ENCODE results near the gene HDDC2. TPM values are rescaled to one million over a fixed set of nuclear protein-coding genes. Genes with fewer than 3 reads are reported as not detected.
"Not testable (repeated sequence)": the region's sequence is repeated elsewhere in the genome, so short reads cannot be mapped to it uniquely, and the experiment has no call there.

Gene HDDC2
- total and polyA plus RNA-seq, 5 donors = 83.0 to 157 (median 102) TPM

DNA sequence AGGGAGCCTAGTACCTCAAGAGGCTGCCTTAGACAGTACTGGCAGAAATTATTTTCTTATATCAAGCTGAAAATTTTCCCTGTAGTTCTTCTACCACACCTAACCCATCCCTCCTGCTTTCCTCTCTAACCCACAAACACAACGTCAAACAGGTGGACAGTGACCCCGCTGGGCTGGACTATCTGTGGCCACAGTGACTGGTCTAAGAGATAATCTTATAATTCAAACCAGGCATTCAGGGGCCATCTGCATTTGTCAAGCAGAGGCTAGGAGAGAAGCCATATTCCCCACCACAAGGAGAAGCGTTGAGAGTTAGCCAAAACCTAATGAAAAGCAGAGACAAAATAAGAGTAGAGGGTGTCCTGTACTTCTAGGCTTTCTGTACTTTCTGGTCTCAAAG is 8.2 kb downstream of the HDDC2 start:
- 92% methylated on average over 3 of the region's 3 CpGs for WGBS
- H3K4me1 ChIP-seq (ENCODE audit: control insufficient read depth, insufficient read depth, low read length) = peaks cover 4% of the 10 kb centered on the region
- intact Hi-C loops (cut with DNase I) = loop anchor here in 1 of 4 donors (10.0 kb wide), 1 partner anchor 139 kb away; the partner anchor contains the start of gene TPD52L1

DNA sequence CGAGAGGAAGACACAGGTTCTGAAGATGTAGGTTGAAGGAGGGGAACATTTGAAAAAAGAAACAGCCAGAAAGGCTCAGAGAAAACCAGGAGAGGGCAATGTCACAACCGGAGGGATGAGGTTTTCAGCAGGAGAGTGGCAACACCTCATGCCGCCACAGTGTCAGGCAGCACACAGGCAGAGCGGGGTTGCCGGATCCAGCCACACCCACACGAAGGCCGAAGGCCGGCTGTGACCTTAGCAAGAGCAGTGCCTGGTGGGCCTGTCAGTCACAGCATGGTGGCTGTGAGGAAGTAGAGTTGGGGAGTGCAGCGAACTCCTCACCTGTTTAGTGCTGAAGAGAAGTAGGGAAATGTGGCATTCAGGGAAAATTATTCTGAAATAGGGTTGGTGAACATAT is 14.0 kb downstream of the HDDC2 start:
- ATAC-seq = no peak
- no peak for DNase-seq
- H3K4me1 ChIP-seq (ENCODE audit: control insufficient read depth, insufficient read depth, low read length) = peaks cover 4% of the 10 kb centered on the region
- H3K27ac ChIP-seq (ENCODE audit: low read length) = no peak overlapping the region
- WGBS = 95% methylated on average over 9 of the region's 9 CpGs
- no peaks in the 10 kb centered on the region for H3K27me3 ChIP-seq (ENCODE audit: control insufficient read depth, insufficient read depth)
- no peak overlapping the region for H3K4me3 ChIP-seq (ENCODE audit: low read length)
- H3K9me3 ChIP-seq (ENCODE audit: control insufficient read depth, low read length) = no peaks in the 10 kb centered on the region
- intact Hi-C loops (cut with DNase I) = no loop called here

More for the DNA sequence above, 8.2 kb downstream of the HDDC2 start:
- DNase-seq = no peak
- ATAC-seq = no peak
- Histone ChIP-seq H3K4me3 (ENCODE audit: low read length) (no peak overlapping the region), H3K27ac (ENCODE audit: low read length) (no peak overlapping the region), H3K9me3 (ENCODE audit: control insufficient read depth, low read length) (no peaks in the 10 kb centered on the region), H3K27me3 (ENCODE audit: control insufficient read depth, insufficient read depth) (no peaks in the 10 kb centered on the region)

DNA sequence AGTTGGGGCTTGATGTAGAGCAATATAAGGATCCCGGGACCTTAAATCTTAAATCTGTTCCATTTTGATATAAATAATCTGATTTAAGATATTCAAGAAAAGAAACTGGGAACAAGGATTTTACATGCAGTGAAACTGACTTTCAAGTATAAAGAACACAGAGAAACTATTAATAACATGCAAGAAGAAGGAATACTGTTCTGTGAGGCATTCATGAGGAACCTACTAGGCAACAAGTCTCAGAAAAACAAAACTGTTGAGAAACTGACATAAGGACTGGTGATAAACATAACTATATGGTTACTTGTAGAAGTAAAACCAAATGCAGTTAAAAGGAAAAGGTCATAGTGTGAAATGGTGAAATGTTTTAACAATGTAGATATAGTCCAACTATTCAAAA is 15.8 kb downstream of the HDDC2 start:
- 100% methylated on average over 1 of the region's 1 CpG for WGBS
- Histone ChIP-seq H3K27ac (ENCODE audit: low read length) (no peak overlapping the region), H3K27me3 (ENCODE audit: control insufficient read depth, insufficient read depth) (no peaks in the 10 kb centered on the region), H3K9me3 (ENCODE audit: control insufficient read depth, low read length) (no peaks in the 10 kb centered on the region), H3K4me1 (ENCODE audit: control insufficient read depth, insufficient read depth, low read length) (no peaks in the 10 kb centered on the region), H3K4me3 (ENCODE audit: low read length) (no peak overlapping the region)
- DNase-seq (no peak), ATAC-seq (no peak)
- intact Hi-C loops (cut with DNase I) = no loop called here

- Histone ChIP-seq H3K4me3 (ENCODE audit: low read length) (no peak overlapping the region), H3K9me3 (ENCODE audit: control insufficient read depth, low read length) (no peaks in the 10 kb centered on the region), H3K4me1 (ENCODE audit: control insufficient read depth, insufficient read depth, low read length) (no peaks in the 10 kb centered on the region), H3K27ac (ENCODE audit: low read length) (no peak overlapping the region), H3K27me3 (ENCODE audit: control insufficient read depth, insufficient read depth) (no peaks in the 10 kb centered on the region)
- intact Hi-C loops (cut with DNase I) = no loop called here
- ATAC-seq (no peak), DNase-seq (no peak)
- WGBS = 97% methylated on average over 1 of the region's 1 CpG
Observed at GRCh38 chr6:125285353-125285752, 16.4 kb downstream of the HDDC2 start.

DNA sequence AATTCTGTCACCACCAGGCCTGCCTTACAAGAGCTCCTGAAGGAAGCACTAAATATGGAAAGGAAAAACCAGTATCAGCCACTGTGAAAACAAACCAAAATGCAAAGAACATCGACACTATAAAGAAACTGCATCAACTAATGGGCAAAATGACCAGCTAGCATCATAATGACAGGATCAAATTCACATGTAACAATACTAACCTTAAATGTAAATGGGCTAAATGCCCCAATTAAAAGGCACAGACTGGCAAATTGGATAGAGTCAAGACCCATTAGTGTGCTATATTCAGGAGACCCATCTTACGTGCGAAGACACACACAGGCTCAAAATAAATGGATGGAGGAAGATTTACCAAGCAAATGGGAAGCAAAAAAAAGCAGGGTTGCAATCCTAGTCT is 19.3 kb downstream of the HDDC2 start:
- DNase-seq; ATAC-seq; H3K9me3 ChIP-seq (ENCODE audit: control insufficient read depth, low read length); intact Hi-C loops (cut with DNase I); H3K27ac ChIP-seq (ENCODE audit: low read length); H3K4me3 ChIP-seq (ENCODE audit: low read length); H3K27me3 ChIP-seq (ENCODE audit: control insufficient read depth, insufficient read depth); H3K4me1 ChIP-seq (ENCODE audit: control insufficient read depth, insufficient read depth, low read length): not testable (repeated sequence)
- WGBS = 99% methylated on average over 3 of the region's 3 CpGs

- H3K27me3 ChIP-seq (ENCODE audit: control insufficient read depth, insufficient read depth); intact Hi-C loops (cut with DNase I): not testable (repeated sequence)
Observed at GRCh38 chr6:125280370-125281035, 21.3 kb downstream of the HDDC2 start.

DNA sequence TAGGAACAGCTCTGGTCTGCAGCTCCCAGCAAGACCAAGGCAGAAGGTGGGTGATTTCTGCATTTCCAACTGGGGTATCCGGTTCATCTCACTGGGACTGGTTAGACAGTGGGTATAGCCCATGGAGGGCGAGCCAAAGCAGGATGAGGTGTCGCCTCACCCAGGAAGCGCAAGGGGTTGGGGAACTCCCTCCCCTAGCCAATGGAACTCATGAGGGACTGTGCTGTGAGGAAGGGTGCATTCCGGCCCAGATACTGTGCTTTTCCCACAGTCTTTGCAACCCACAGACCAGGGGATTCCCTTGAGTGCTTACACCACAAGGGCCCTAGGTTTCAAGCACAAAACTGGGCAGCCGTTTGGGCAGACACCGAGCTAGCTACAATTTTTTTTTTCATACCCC is 21.8 kb downstream of the HDDC2 start:
- Histone ChIP-seq H3K27ac (ENCODE audit: low read length) (no peak overlapping the region), H3K4me1 (ENCODE audit: control insufficient read depth, insufficient read depth, low read length) (no peaks in the 10 kb centered on the region), H3K9me3 (ENCODE audit: control insufficient read depth, low read length) (no peaks in the 10 kb centered on the region), H3K4me3 (ENCODE audit: low read length) (no peak overlapping the region), H3K27me3 (ENCODE audit: control insufficient read depth, insufficient read depth) (no peaks in the 10 kb centered on the region)
- intact Hi-C loops (cut with DNase I) = no loop called here
- 96% methylated on average over 7 of the region's 7 CpGs for WGBS
- ATAC-seq (no peak), DNase-seq (no peak)

More at GRCh38 chr6:125280370-125281035, 21.3 kb downstream of the HDDC2 start:
- H3K27ac ChIP-seq (ENCODE audit: low read length); H3K9me3 ChIP-seq (ENCODE audit: control insufficient read depth, low read length); ATAC-seq; H3K4me3 ChIP-seq (ENCODE audit: low read length); DNase-seq; H3K4me1 ChIP-seq (ENCODE audit: control insufficient read depth, insufficient read depth, low read length): not testable (repeated sequence)
- WGBS = 89% methylated on average over 11 of the region's 11 CpGs

GRCh38 chr6:125277838-125278237 is 23.9 kb downstream of the HDDC2 start:
- no peak for DNase-seq
- no peak for ATAC-seq

DNA sequence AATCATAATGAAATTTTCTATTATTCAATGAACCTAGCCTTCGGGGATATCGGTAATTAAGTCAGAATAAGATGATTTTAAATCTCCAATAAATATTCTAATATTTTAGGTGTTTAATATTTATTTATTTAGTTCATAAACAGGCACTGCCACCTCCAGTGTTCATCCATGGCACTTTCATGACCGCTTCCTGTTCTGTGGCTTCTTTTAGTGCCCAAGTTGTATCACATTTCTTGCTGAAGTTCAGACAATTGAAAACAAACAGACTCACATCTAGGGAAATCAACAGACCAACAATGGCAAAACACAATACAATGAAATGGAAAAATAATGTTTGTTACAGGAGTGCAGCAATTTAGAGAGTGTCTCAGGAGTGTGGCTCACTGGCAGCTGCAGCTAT is 26.0 kb downstream of the HDDC2 start:
- WGBS = 96% methylated on average over 3 of the region's 3 CpGs

More at GRCh38 chr6:125277838-125278237, 23.9 kb downstream of the HDDC2 start:
- H3K27ac ChIP-seq (ENCODE audit: low read length) = no peak overlapping the region
- H3K27me3 ChIP-seq (ENCODE audit: control insufficient read depth, insufficient read depth) = no peaks in the 10 kb centered on the region
- 98% methylated on average over 1 of the region's 1 CpG for WGBS
- H3K4me3 ChIP-seq (ENCODE audit: low read length) = no peak overlapping the region
- intact Hi-C loops (cut with DNase I) = no loop called here
- H3K9me3 ChIP-seq (ENCODE audit: control insufficient read depth, low read length) = no peaks in the 10 kb centered on the region
- H3K4me1 ChIP-seq (ENCODE audit: control insufficient read depth, insufficient read depth, low read length) = no peaks in the 10 kb centered on the region

GRCh38 chr6:125274935-125275334 is 26.8 kb downstream of the HDDC2 start:
- Histone ChIP-seq H3K4me1 (ENCODE audit: control insufficient read depth, insufficient read depth, low read length) (no peaks in the 10 kb centered on the region), H3K27ac (ENCODE audit: low read length) (no peak overlapping the region), H3K4me3 (ENCODE audit: low read length) (no peak overlapping the region), H3K27me3 (ENCODE audit: control insufficient read depth, insufficient read depth) (no peaks in the 10 kb centered on the region), H3K9me3 (ENCODE audit: control insufficient read depth, low read length) (no peaks in the 10 kb centered on the region)
- 77% methylated on average over 3 of the region's 3 CpGs for WGBS
- intact Hi-C loops (cut with DNase I) = no loop called here
- DNase-seq (no peak), ATAC-seq (no peak)

More for the DNA sequence above, 26.0 kb downstream of the HDDC2 start:
- DNase-seq (no peak), ATAC-seq (no peak)
- H3K9me3 ChIP-seq (ENCODE audit: control insufficient read depth, low read length) = no peaks in the 10 kb centered on the region
- intact Hi-C loops (cut with DNase I) = no loop called here
- no peak overlapping the region for H3K27ac ChIP-seq (ENCODE audit: low read length)
- no peak overlapping the region for H3K4me3 ChIP-seq (ENCODE audit: low read length)
- H3K27me3 ChIP-seq (ENCODE audit: control insufficient read depth, insufficient read depth) = no peaks in the 10 kb centered on the region
- H3K4me1 ChIP-seq (ENCODE audit: control insufficient read depth, insufficient read depth, low read length) = no peaks in the 10 kb centered on the region

GRCh38 chr6:125273965-125274364 is 27.8 kb downstream of the HDDC2 start:
- intact Hi-C loops (cut with DNase I) = no loop called here
- DNase-seq (no peak), ATAC-seq (no peak)
- Histone ChIP-seq H3K27ac (ENCODE audit: low read length) (no peak overlapping the region), H3K4me3 (ENCODE audit: low read length) (no peak overlapping the region), H3K4me1 (ENCODE audit: control insufficient read depth, insufficient read depth, low read length) (no peaks in the 10 kb centered on the region), H3K27me3 (ENCODE audit: control insufficient read depth, insufficient read depth) (no peaks in the 10 kb centered on the region), H3K9me3 (ENCODE audit: control insufficient read depth, low read length) (no peaks in the 10 kb centered on the region)
- 90% methylated on average over 7 of the region's 7 CpGs for WGBS

GRCh38 chr6:125273251-125273650 is 28.5 kb downstream of the HDDC2 start:
- Histone ChIP-seq H3K27me3 (ENCODE audit: control insufficient read depth, insufficient read depth) (no peaks in the 10 kb centered on the region), H3K4me3 (ENCODE audit: low read length) (no peak overlapping the region), H3K4me1 (ENCODE audit: control insufficient read depth, insufficient read depth, low read length) (no peaks in the 10 kb centered on the region), H3K27ac (ENCODE audit: low read length) (no peak overlapping the region), H3K9me3 (ENCODE audit: control insufficient read depth, low read length) (no peaks in the 10 kb centered on the region)
- ATAC-seq (no peak), DNase-seq (peak in 1 of 3 donors; percentile 47)
- WGBS = over 99% methylated on average over 8 of the region's 8 CpGs
- intact Hi-C loops (cut with DNase I) = no loop called here
